MM.1S (cell line): ENCODE results near the gene SLC9C1.

Source experiments
- DNase-seq: peaks from one replicate; pipeline ENCODE4 v3.0.0-alpha.2; 2015
- H2AFZ ChIP-seq: fragments of 300-600 bp; sonication (generic); 2 replicates; pipeline ENCODE4 v1.6.0; 2016; ENCODE audit warnings: antibody characterized with exemption, low read length
- H3F3A ChIP-seq: fragments of 300-600 bp; sonication (generic); 2 replicates; pipeline ENCODE4 v1.6.1; 2016; ENCODE audit warnings: mild to moderate bottlenecking, antibody characterized with exemption, low read length, moderate library complexity, mixed read lengths; ENCODE audit not compliant: insufficient read depth
- H3K27ac ChIP-seq: fragments of 300-600 bp; sonication (generic); 2 replicates; pipeline ENCODE4 v1.5.1; 2016; ENCODE audit warnings: mild to moderate bottlenecking, low read length
- H3K27me3 ChIP-seq: fragments of 300-600 bp; sonication (generic); replicated peaks from 2 replicates; pipeline ENCODE4 v1.6.0; 2016; ENCODE audit warnings: low read length; ENCODE audit not compliant: insufficient read depth
- H3K36me3 ChIP-seq: fragments of 300-600 bp; sonication (generic); replicated peaks from 2 replicates; pipeline ENCODE4 v1.6.1; 2016; ENCODE audit warnings: mild to moderate bottlenecking, low read length, mixed read lengths; ENCODE audit not compliant: insufficient read depth
- H3K4me1 ChIP-seq: fragments of 300-600 bp; sonication (generic); 2 replicates; pipeline ENCODE4 v1.6.1; 2016; ENCODE audit warnings: low read length, mixed read lengths
- H3K4me2 ChIP-seq: fragments of 300-600 bp; sonication (generic); 2 replicates; pipeline ENCODE4 v1.6.0; 2016; ENCODE audit warnings: low read depth, low read length
- H3K4me3 ChIP-seq: fragments of 300-600 bp; sonication (generic); 2 replicates; pipeline ENCODE4 v1.5.1; 2016; ENCODE audit warnings: low read length, mixed read lengths
- H3K79me2 ChIP-seq: fragments of 300-600 bp; sonication (generic); 2 replicates; pipeline ENCODE4 v1.6.1; 2016; ENCODE audit warnings: mixed run types, low read length, mixed read lengths
- H3K9ac ChIP-seq: fragments of 300-600 bp; sonication (generic); 2 replicates; pipeline ENCODE4 v1.6.1; 2016; ENCODE audit warnings: low read length, mixed read lengths
- H3K9me2 ChIP-seq: fragments of 300-600 bp; sonication (generic); replicated peaks from 2 replicates; pipeline ENCODE4 v1.6.1; 2016; ENCODE audit warnings: mild to moderate bottlenecking, low read length, mixed read lengths; ENCODE audit not compliant: insufficient read depth
- H3K9me3 ChIP-seq: fragments of 300-600 bp; sonication (generic); replicated peaks from 2 replicates; pipeline ENCODE4 v1.6.1; 2016; ENCODE audit warnings: mild to moderate bottlenecking, low read length, mixed read lengths; ENCODE audit not compliant: insufficient read depth
- H4K20me1 ChIP-seq: fragments of 300-600 bp; sonication (generic); 2 replicates; pipeline ENCODE4 v1.6.1; 2016; ENCODE audit warnings: mild to moderate bottlenecking, low read length, moderate library complexity, mixed read lengths; ENCODE audit not compliant: insufficient read depth
- EZH2 ChIP-seq: fragments of 300-600 bp; sonication (generic); optimal IDR thresholded peaks from 2 replicates; pipeline ENCODE3; 2017; ENCODE audit warnings: low read depth, mild to moderate bottlenecking, antibody characterized with exemption, low read length, mixed read lengths
- EZH2phosphoT487 ChIP-seq: fragments of 300-600 bp; sonication (generic); IDR thresholded peaks from 2 replicates; pipeline ENCODE4 v1.6.1; 2018; ENCODE audit warnings: antibody characterized with exemption, low read length
- TF ChIP-seq, protein P1 (sequence below): fragments of 300-600 bp; sonication (generic); IDR thresholded peaks from 2 replicates; pipeline ENCODE4 v1.5.1; 2016; ENCODE audit warnings: antibody characterized with exemption, low read length, mixed read lengths

Gene SLC9C1

DNA sequence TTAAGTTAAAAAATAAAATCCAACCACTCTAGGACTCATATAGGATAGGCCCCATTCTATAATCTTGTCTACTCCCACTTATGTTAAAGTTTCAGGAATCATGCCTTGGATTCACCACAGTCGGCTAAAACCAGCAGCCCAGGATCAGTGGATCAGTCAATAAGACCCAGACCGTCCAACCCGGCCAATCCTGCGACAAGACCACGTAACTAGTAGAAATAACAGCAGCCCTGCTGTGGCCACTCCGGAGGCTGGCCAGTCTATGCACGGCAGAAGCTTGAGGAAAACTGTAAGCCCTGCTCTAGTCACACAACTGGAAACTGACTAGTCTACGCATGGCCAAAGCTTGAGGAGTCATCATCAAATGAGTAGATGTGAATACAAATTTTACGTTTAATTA is 12.8 kb upstream of the SLC9C1 start:
- no peak overlapping the region for H3K27ac ChIP-seq
- TF ChIP-seq EZH2: no peak
- TF ChIP-seq, protein P1, sequence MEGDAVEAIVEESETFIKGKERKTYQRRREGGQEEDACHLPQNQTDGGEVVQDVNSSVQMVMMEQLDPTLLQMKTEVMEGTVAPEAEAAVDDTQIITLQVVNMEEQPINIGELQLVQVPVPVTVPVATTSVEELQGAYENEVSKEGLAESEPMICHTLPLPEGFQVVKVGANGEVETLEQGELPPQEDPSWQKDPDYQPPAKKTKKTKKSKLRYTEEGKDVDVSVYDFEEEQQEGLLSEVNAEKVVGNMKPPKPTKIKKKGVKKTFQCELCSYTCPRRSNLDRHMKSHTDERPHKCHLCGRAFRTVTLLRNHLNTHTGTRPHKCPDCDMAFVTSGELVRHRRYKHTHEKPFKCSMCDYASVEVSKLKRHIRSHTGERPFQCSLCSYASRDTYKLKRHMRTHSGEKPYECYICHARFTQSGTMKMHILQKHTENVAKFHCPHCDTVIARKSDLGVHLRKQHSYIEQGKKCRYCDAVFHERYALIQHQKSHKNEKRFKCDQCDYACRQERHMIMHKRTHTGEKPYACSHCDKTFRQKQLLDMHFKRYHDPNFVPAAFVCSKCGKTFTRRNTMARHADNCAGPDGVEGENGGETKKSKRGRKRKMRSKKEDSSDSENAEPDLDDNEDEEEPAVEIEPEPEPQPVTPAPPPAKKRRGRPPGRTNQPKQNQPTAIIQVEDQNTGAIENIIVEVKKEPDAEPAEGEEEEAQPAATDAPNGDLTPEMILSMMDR: no peak
- no peak for TF ChIP-seq EZH2phosphoT487
- H3K9ac ChIP-seq: no peak overlapping the region
- no peaks in the 10 kb centered on the region for H3K36me3 ChIP-seq
- no peak overlapping the region for H2AFZ ChIP-seq
- no peaks in the 10 kb centered on the region for H4K20me1 ChIP-seq
- H3K4me1 ChIP-seq: peaks cover 26% of the 10 kb centered on the region
- H3K27me3 ChIP-seq: no peaks in the 10 kb centered on the region
- H3K79me2 ChIP-seq: no peaks in the 10 kb centered on the region
- H3K4me3 ChIP-seq: no peak overlapping the region
- no peaks in the 10 kb centered on the region for H3K9me3 ChIP-seq
- no peak overlapping the region for H3K4me2 ChIP-seq
- H3K9me2 ChIP-seq: no peaks in the 10 kb centered on the region
- H3F3A ChIP-seq: no peaks in the 10 kb centered on the region
- DNase-seq: no peak

DNA sequence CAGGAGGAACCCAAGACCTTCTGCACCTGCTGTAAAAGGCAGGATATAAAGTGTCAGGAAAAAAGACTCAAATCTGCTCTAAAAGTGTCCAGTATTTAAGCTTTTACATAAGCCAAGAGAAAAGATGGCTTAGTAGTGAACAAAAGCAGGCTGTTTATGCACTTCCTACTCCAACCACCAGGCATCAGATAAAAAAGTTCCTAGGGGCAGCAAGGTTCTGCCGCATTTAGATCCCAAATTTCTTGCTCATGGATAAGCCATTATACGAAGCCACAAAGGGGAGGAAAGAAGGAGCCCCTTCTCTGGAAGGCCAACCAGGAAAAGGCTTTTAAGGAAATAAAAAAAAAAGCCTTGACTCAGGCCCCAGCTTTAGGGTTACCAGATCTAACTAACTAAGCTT is 10.6 kb upstream of the SLC9C1 start:
- Histone ChIP-seq H3K4me1 (peaks cover 38% of the 10 kb centered on the region), H3K4me2 (peak overlapping the region; percentile 66; the same call in 1 of the 2 replicates), H3K9me3 (no peaks in the 10 kb centered on the region), H2AFZ (peak overlapping the region; percentile 75), H3K9ac (no peak overlapping the region), H3K27me3 (no peaks in the 10 kb centered on the region), H3F3A (no peaks in the 10 kb centered on the region), H3K9me2 (no peaks in the 10 kb centered on the region), H3K79me2 (no peaks in the 10 kb centered on the region), H3K4me3 (no peak overlapping the region), H4K20me1 (no peaks in the 10 kb centered on the region), H3K27ac (no peak overlapping the region), H3K36me3 (no peaks in the 10 kb centered on the region)
- no peak for TF ChIP-seq EZH2
- TF ChIP-seq, protein P1: peak; percentile 36
- no peak for DNase-seq

DNA sequence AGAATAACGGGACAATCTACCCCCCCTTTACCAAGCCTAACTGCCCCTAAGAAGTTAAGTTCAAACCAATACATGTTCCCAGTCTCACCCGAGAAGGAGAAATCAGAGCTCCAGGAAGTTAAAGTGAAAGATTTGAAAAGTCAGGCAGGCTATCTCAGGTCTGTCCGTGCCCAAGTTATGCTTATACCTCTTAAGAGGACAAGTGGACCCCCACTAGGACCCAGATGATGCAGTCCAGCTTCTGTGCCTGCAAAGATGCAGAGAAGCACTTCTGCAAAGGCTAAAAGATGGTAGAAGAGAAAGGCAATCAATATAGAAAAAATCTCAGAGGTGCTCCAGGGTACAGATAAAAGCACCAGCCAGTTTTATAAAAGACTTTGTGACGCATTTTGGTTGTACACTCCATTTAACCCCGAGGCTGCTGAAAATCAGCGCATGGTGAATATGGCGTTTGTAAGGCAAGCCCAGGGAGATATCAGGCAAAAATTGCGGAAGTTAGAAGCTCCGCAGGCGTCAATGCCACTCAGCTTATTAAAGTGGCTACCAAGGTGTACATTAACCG is 9.8 kb upstream of the SLC9C1 start:
- H3K27me3 ChIP-seq: no peaks in the 10 kb centered on the region
- H3K27ac ChIP-seq: peak overlapping the region; percentile 32; the same call in 1 of the 2 replicates
- H3K9me3 ChIP-seq: no peaks in the 10 kb centered on the region
- peaks cover 44% of the 10 kb centered on the region for H3K4me1 ChIP-seq
- H3K79me2 ChIP-seq: no peaks in the 10 kb centered on the region
- no peaks in the 10 kb centered on the region for H4K20me1 ChIP-seq
- H3K36me3 ChIP-seq: no peaks in the 10 kb centered on the region
- peak overlapping the region; percentile 53 for H3K4me3 ChIP-seq
- no peaks in the 10 kb centered on the region for H3K9me2 ChIP-seq
- peak overlapping the region; percentile 45; the same call in 1 of the 2 replicates for H3K9ac ChIP-seq
- DNase-seq: peak; percentile 40
- peak overlapping the region; percentile 75 for H2AFZ ChIP-seq
- H3F3A ChIP-seq: peaks cover 1% of the 10 kb centered on the region; the same call in 1 of the 2 replicates
- no peak for TF ChIP-seq EZH2phosphoT487
- TF ChIP-seq EZH2: no peak
- TF ChIP-seq, protein P1: no peak
- H3K4me2 ChIP-seq: peak overlapping the region; percentile 66
